ENCODE results near the gene HDGF.

DNA sequence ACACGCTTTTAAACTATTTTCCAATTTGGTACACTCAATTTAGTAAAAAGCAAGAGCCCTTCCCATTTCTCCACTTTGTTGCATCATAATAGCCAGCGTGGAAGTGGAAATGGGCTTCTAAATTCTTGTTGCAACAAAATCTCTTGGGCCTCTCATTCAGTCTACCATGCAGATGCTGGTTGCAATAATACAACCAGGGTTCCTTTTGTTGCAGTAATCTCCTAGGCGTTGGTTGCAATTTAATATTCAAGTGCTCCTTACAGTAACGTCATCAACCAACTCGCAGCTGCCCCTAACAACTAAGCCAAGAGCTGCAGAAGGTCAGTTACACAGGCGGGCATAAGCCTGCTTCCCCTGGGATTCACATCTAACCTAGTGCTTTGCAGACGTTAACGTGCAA lies 2.7 kb upstream of the HDGF start:
- TF ChIP-seq, protein P1, sequence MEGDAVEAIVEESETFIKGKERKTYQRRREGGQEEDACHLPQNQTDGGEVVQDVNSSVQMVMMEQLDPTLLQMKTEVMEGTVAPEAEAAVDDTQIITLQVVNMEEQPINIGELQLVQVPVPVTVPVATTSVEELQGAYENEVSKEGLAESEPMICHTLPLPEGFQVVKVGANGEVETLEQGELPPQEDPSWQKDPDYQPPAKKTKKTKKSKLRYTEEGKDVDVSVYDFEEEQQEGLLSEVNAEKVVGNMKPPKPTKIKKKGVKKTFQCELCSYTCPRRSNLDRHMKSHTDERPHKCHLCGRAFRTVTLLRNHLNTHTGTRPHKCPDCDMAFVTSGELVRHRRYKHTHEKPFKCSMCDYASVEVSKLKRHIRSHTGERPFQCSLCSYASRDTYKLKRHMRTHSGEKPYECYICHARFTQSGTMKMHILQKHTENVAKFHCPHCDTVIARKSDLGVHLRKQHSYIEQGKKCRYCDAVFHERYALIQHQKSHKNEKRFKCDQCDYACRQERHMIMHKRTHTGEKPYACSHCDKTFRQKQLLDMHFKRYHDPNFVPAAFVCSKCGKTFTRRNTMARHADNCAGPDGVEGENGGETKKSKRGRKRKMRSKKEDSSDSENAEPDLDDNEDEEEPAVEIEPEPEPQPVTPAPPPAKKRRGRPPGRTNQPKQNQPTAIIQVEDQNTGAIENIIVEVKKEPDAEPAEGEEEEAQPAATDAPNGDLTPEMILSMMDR (IDR thresholded peaks at IDR 0.05): no peak
- no peak for TF ChIP-seq POLR2A (IDR thresholded peaks at IDR 0.05)
